Activated CD4-positive, CD25-positive, alpha-beta regulatory T cell (primary cell): ENCODE data around the gene METTL15.
"Not testable (repeated sequence)": the region's sequence is repeated elsewhere in the genome, so short reads cannot be mapped to it uniquely, and the experiment has no call there.

Experiments
- DNase-seq, 4 experiments: peaks; one replicate each; lab custom pipeline; 2025; lab: John Stamatoyannopoulos, UW

The METTL15 gene

DNA sequence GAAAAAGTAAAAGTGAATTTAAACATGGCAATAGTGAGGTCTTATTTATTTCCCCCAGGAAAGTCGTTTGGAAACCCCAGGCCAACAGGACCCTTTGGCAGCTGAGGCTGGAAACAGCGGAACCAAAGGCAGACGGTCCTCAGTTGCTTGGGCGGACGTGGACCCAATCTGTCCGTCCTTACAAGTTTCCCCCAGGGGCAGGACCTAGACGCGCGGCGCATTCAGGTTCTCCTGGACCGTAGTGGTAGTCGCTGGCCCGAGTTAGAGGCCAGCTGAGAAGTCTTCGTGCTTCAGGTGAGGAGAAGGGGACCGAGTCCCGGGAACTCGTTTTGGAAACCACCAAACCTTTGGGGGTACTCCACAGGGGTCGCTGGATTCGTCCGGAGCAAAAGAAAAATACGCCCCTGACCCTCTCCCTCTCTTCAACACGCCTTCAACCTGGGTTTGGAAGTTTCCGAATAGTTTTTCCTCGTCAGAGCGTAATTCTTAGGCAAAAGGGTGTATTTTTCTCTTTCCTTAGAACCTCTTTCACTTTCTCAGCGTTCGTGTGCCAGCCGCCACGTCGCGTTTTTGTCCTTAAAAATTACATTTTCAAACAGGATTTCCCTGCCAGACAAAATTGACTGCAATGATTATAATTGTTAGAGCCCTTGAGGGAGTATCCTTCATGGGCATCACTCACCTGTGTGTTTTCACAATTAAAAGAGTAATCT lies 2.1 kb downstream of the METTL15 start:
- peak; percentile 10 to 35 (median 24) for DNase-seq

DNA sequence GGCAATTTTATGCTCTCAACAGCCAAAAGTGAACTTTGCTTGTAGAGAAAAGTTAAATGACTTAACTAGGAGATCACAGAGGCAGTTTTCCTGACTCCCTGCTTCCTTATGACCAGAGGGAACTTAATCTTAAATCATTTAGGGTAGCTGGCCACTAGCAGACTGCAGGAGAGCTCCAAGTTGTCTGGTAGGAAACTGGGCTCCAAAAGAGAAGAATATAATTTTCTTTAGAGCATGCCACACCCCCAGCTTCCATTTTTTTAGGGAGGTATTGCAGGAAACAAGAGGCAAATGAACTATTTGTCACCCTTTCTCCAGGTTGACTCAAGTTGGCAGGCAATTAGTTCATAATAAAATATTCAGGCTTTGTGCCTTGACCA lies 2.6 kb downstream of the METTL15 start:
- DNase-seq = no peak

DNA sequence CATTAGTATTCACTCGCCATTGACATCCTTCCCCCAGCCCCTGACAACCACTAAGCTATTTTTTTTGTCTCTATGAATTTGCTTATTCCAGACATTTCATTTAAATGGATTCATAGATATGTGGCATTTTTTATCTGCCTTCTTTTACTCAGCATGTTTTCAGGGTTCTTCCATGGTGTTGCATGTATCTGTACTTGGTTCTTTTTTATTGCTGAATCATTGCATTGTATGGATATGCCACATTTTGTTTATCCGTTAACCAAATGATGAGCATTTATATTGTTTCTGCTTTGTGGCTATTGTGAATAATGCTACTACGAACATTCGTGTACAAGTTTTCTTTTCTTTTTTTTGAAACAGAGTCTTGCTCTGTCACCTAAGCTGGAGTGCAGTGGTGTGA lies 5.9 kb downstream of the METTL15 start:
- no peak for DNase-seq

DNA sequence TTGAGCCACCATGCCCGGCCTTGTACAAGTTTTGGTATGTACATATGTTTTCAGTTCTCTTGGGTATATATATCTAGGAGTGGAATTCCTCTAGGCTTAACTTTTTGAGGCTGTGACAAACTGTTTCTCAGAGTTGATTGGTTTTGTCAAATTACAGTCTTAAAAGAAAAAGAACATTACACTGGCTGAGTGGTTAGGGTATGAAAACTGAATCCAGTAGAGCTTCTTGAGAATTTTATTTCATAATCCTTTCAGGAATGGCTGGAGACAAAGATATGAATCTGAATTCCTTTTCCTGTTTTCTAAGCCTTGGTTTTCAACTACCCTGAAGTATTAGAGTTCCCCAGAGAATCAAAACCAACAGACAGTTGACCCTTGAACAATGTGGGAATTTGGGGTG lies 6.5 kb downstream of the METTL15 start:
- no peak for DNase-seq

DNA sequence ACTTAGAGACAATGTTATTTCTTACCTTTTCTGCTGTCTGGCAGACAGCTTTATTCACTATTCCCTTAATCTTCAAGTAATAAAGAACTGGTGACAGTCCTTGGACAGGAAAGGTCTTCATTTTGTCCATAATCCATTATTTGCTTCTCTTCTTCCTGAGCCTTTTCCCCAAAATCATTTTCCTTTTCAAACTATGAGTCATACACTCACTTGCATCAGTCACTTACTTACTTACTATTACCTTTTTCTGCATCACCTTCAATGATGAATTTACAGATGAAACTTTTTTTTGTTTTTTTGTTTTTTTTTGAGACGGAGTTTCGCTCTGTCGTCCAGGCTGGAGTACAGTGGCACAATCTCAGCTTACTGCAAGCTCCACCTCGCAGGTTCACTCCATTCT lies 9.5 kb downstream of the METTL15 start:
- no peak for DNase-seq

DNA sequence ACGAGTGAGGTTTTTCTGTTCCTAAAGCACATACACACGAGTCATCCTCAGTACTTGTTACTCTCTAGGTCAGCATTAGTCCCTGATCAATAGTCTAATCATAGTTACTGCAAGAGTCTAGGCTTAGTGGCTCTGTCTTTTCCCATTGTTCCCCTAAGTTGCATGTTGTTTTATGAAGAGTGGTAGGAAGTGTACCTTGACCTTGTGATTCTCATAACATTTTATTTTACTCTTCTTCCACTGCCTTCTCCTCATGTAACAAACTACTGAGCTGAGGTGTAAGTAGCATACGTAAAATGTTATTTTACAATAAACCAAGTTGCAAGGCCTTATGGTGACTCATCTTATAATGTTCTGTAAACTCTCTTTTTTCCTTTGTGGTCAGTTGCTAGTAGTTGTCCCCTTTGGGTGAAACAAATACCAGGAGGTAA lies 15.0 kb downstream of the METTL15 start:
- no peak for DNase-seq

DNA sequence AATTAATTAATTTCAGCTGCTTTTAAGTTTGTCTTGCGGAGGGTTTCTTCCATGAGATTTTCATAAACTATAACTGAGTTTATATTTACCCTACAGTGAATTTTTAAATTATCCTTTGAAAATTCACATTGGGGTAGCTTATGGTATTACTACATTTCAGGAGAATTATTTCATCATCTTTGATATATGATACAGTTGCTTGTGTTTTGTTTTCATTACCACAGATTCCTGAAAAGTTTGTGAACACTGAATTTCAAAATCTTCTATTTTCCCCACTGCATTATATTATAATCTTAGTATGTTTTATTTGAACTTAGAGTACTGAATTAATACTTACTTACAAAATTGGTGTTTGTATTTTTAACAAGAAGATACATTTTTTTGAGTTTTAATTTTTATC lies 24.4 kb downstream of the METTL15 start:
- no peak for DNase-seq

DNA sequence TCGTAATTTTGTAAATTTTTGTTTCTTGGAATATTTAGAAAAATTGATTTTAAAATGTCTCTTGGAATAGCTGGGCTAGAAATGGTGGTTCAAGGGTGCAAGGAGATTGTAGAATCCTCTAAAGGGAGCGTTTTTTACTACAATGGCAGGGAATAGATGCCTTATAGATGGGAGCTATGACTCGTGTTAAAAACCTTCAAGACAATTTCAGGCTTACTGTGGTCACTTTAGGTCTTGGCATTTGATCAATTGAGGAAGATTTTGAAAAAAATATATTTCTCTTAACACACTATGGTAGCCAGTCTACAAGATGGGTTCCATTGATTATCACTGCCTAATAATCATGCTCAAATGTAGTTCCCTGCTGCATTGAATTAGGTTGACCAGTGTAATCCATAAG lies 25.0 kb downstream of the METTL15 start:
- no peak for DNase-seq

DNA sequence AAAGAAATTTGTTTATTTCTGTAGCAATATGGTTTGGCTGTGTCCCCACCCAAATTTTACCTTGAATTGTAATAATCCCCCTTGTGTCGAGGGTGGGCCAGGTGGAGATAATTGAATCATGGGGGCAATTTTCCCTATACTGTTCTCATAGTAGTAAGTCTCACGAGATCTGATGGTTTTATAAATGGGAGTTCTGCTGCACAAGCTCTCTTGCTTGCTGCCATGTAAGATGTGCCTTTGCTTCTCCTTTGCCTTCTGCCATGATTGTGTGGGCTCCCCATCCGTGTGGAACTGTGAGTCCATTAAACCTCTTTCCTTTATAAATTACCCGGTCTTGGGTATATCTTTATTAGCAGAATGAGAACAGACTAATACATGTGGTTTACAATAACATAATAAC lies 28.0 kb downstream of the METTL15 start:
- not testable (repeated sequence) for DNase-seq

DNA sequence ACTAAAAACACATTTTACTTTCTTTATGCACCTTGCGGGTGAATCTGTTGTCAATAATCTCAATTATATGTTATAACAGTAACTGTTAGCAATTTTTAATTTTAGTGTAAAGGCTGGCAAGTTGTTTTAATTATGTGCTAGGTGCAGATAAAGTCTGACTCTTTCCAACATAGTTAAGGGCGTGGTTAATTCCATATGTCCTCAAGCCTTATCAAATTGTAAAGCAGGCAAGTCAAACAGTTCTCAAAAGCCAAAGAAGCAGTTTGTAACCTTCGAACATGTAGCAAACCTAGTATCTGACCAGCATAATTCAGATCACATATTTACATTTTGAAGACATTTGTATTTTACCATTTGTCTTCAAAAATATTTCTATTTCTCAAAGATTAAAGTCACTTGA lies 29.2 kb downstream of the METTL15 start:
- no peak for DNase-seq

DNA sequence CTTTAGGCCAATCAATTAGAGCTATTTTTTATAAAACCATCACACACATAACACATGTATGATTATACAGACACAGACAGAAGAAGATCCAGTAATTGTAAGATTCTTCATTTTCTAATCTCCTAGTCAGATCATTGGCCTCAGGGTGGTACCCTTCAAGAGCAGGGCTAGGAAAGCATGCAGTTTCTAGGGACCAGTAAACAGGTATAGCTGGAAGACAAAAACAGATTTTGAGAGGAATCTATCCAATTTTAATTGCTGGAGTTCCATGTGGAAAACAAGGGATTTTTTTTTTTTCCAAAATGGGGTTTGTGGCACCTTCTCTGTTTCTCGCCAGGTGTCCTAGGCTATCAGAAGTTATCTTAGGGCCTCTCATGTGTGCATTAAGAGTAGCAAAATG lies 29.6 kb downstream of the METTL15 start:
- DNase-seq = no peak

DNA sequence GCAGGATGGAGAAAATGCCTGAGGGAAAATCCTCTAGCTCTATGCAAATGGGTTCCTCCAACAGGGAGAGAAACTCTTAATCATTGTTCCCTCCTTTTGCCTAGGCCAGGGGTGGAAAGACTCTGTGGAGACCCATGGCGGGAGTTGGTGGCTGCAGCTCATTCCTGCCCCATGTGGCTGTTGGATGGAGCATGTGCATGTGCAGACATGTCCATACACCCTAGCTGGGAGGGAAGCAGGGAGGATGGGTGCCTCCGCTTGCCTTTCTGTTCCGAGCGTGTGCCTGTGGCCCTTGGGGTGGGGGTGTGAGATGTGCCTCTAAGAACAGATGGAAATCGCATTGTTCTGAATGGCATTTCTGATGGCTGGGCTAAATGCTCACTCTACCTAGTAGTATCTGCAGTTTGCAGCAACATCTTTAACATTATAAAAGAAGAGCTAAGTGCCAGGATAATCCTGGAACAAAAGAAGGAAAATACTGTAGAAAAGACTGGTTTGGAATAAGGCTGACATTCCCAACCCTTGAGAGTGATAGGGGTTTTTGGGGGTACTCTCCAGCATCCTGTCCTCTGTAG lies 31.7 kb downstream of the METTL15 start:
- no peak for DNase-seq

DNA sequence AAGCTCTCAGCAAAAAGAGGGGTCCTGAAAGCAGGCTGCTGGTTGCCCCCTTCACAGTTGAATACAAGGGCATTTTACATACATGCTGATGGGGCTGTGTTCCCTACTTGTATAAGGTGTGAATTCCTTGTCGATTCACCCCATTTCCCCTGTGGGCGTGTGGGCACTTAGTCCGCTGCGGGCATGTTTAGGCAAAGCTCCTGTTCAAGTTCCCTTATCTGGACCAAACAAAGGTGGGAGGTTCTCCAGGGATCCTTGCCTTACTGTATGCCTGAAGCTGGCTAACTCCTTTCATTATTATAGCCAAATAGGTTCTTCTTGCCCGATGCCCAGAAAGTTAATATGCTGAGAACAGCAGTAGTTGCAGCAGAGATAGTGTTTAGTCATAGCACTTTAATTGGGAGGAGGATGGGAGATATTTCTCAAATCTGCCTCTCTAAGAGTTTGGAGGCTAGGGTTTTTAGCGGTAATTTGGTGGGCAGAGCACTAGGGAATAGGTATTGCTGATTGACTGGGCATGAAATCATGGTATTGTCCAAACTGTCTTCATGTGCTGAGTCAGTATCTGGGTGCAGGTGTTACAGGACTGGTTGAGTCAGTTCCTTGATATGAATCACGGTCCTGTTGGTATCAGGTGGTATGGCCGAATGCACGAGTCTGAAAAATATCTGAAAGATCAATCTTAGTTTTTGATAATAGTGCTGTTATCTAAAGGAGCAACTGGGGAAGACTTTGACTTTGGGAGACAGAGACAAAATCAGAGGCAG lies 32.7 kb downstream of the METTL15 start:
- DNase-seq = no peak

DNA sequence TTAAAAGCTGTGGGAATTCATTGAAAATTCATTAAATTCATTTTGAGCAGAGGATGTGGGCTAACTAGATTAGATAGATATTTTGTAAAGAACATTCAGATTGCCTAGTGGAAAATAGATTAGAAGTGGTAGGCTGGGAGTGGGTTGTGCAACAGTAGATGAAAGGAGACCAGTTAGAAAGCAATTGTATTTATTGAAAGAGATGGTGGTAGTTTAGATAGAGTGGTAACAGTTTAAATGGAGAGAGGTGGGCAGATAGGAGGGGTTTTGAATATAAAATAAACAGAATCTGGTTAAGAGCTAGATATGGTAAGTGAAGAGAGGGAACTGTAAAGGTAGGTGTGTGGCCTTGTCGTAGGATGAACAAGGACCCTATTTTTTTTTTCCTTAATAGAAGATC lies 34.5 kb downstream of the METTL15 start:
- no peak for DNase-seq

DNA sequence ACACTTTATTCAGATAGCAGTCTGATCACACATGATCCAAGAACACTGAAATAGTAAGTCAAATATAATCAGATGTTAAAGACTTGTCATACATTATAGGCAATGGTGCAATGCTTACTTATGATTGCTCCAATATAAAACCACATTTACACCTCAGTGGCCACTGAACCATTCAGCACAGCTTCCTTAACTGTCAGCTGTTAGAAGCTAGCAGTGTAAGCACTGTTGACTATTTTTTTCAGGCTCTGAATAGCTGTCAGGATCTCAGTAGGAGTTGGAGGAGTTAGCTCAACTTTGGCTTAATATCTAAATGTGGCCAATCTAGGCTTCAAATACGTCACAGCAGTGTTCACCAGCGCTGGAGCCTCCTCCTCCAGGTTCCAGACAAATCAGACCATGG lies 36.6 kb downstream of the METTL15 start:
- DNase-seq = no peak

DNA sequence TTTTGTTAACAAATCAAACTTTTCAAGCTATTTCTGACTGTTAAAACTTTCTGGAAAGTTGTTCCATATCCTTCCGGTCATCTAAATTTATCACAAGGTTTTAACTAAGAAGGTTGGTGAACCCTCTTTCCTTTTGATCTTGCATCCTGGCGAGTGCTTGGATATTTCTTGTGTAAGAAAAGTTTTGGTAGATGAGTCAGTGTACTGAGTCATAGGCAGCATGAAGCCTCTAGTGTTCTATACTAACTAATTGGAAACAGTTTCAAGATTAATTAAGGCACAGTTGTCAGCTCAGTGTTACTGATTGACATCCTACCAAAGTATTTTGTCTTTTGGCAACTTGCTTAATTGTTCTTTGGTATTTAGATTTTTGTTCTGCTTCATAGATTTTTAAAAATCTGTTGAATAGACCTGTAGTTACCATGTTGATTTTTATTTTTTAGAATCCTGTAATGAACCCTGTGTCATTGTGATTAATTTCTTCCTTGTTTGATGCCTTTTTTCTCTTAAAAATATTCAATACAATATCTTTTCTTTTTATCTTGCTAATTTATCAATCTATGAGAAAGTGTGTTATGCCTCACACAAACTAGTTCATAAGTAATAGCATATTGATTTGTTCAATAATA lies 38.0 kb downstream of the METTL15 start:
- DNase-seq = no peak

DNA sequence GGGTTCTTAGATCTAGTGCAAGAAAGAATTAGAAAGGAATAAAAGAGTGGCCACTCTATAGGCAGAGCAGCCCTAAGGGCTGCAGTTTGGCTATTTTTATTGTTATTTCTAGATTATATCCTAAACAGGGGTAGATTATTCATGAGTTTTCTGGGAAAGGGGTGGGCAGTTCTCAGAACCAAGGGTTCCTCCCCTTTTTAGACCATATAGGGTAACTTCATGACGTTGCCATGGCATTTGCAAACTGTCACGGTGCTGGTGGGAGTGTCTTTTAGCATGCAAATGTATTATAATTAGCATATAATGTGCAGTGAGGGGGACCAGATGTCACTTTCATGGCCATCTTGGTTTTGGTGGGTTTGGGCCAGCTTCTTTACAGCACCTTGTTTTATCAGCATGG lies 44.6 kb downstream of the METTL15 start:
- no peak for DNase-seq

DNA sequence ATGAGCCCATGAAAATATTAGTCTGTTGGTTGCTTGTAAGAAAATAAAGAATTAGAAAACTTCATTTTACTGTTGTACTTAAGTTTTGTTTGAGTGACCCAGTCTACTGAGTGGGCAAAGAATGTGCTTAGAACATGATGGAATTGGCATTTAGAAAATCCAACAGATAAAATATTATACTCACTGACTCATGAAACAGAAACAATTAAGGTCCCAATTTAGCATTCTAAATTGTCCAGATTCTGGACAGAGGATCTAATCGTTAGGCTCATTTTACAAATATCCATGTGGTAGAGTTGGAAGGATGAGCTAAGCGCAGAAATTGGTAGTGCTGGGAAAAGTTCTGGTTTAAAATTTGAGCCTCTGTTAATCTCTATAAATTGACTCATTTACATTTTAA lies 45.4 kb downstream of the METTL15 start:
- DNase-seq = no peak

DNA sequence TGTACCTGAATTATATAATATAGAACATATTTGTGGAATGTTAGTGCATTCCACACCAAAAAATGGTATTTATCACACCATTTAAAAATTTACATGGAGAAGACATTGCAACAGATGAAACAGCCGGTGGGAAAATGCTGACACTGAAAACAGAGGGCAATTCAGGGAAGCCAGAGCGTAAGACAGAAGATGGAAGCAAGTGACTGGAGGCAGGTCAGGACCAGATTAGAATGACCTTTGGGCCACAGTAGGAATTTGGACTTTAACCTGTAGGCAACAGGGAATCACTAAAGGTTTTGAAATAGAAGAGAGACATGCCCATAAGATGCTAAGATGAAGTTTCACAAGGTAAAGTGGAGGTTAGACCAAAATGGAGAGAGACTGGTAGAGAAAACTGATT lies 60.5 kb downstream of the METTL15 start:
- no peak for DNase-seq

DNA sequence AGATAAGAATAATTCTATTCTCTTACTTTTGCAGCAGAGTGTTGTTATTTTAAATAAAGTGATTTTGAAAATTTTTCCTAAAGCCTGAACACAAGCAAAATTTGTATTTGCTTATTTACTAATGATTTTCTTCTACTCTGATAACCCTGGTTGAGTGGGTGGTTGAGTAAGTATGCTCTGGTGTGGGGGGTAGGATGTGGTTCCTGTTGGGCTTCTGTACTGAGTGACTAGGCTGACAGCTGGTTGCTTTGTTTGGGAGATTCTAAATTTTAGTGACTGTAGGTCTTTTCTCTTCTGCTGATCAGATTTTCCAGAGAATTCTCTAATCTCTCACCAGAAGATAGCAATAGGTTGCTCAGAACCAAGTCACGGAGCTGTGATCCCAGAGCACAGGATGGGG lies 61.6 kb downstream of the METTL15 start:
- DNase-seq = no peak

DNA sequence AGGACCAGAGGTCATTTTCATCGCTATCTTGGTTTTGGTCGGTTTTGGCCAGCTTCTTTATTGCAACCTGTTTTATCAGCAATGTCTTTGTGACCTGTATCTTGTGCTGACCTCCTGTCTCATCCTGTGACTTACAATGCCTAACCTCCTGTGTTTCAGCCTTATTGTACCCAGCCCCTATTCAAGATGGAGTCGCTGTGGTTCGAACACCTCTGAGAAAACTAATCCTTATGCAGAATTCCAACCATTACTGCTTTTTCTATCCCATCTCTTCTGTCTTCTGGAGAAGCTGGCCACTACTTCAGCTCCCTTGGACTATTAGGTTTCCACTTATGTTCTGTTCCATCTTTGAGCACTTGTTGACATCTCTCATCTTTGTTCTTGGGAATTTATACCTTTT lies 62.6 kb downstream of the METTL15 start:
- DNase-seq = no peak

DNA sequence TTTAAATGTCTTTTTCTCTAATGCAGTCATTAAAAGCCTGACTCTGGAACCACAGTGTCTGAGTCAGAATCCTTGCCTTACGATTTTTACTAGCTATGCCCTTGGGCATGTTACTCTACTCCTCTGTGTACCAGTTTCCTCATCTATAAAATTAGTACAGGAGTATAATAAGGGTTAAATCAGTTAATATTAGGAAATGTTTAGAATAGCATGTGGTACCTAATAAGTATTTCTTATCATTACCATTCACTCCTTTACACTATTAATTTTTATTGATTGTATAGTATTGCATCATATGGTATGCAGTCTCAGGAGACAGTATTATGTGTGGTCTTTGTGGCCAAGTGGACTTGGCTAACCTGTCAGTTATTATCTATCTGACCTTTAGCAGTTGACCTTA lies 68.2 kb downstream of the METTL15 start:
- no peak for DNase-seq

DNA sequence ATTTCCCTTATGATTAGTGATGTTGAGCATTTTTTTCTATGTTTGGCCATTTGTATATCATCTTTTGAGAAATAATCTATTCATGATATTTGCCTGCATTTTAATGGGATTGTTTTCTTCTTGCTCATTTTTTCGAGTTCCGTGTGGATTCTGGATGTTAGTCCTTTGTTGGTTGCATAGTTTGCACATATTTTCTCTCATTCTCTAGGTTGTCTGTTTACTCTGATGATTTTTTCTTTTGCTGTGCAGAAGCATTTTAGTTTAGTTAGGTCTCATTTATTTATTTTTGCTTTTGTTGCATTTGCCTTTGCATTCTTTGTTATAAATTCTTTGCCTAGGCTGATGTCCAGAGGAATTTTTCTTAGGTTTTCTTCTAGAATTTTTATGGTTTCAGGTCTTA lies 87.3 kb downstream of the METTL15 start:
- no peak for DNase-seq
